Measurements from ENCODE around the gene EEF1G. TPM values are rescaled to one million over a fixed set of nuclear protein-coding genes. Genes with fewer than 3 reads are reported as not detected.

EEF1G gene
- polyA plus RNA-seq, 2 of the 4 experiments (the other 2 are of a cell fraction): 1,570 to 1,728 TPM

DNA sequence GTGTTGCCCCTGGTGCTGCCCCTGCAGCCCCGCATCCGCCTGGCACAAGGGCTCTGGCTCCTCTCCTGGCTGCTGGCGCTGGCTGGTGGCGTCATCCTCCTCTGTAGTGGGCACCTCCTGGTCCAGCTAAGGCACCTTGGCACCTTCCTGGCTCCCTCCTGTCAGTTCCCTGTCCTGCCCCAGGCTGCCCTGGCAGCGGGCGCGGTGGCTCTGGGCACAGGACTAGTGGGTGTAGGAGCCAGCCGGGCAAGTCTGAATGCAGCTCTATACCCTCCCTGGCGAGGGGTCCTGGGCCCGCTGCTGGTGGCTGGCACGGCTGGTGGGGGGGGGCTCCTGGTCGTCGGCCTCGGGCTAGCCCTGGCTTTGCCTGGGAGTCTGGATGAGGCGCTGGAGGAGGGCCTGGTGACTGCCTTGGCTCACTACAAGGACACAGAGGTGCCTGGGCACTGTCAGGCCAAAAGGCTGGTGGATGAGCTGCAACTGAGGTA lies 39.6 kb upstream of the EEF1G start:
- FAIRE-seq: no peak
- TF ChIP-seq NFE2L2 (conservative IDR thresholded peaks at IDR 0.05; ENCODE audit: low read length): no peak
- no peak for TF ChIP-seq MAZ (IDR thresholded peaks at IDR 0.05; ENCODE audit: borderline replicate concordance, low read depth, low read length)
- TF ChIP-seq, protein P1, sequence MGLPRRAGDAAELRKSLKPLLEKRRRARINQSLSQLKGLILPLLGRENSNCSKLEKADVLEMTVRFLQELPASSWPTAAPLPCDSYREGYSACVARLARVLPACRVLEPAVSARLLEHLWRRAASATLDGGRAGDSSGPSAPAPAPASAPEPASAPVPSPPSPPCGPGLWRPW (IDR thresholded peaks at IDR 0.05): no peak
- no peak for TF ChIP-seq ZC3H11A (IDR thresholded peaks at IDR 0.05)
- TF ChIP-seq, protein P2, sequence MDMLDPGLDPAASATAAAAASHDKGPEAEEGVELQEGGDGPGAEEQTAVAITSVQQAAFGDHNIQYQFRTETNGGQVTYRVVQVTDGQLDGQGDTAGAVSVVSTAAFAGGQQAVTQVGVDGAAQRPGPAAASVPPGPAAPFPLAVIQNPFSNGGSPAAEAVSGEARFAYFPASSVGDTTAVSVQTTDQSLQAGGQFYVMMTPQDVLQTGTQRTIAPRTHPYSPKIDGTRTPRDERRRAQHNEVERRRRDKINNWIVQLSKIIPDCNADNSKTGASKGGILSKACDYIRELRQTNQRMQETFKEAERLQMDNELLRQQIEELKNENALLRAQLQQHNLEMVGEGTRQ (IDR thresholded peaks at IDR 0.05): no peak
- TF ChIP-seq, protein P3, sequence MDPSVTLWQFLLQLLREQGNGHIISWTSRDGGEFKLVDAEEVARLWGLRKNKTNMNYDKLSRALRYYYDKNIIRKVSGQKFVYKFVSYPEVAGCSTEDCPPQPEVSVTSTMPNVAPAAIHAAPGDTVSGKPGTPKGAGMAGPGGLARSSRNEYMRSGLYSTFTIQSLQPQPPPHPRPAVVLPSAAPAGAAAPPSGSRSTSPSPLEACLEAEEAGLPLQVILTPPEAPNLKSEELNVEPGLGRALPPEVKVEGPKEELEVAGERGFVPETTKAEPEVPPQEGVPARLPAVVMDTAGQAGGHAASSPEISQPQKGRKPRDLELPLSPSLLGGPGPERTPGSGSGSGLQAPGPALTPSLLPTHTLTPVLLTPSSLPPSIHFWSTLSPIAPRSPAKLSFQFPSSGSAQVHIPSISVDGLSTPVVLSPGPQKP (IDR thresholded peaks at IDR 0.05; ENCODE audit: low read depth, low read length): no peak
- TF ChIP-seq, protein P4, sequence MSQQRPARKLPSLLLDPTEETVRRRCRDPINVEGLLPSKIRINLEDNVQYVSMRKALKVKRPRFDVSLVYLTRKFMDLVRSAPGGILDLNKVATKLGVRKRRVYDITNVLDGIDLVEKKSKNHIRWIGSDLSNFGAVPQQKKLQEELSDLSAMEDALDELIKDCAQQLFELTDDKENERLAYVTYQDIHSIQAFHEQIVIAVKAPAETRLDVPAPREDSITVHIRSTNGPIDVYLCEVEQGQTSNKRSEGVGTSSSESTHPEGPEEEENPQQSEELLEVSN (IDR thresholded peaks at IDR 0.05; ENCODE audit: borderline replicate concordance, low read depth): no peak
- no peak for TF ChIP-seq HOXB13 (CRISPR knock-in tag; IDR thresholded peaks at IDR 0.05; ENCODE audit: low read depth)
- no peak for TF ChIP-seq RFX5 (IDR thresholded peaks at IDR 0.05)
- no peak for TF ChIP-seq FOSB (CRISPR knock-in tag; IDR thresholded peaks at IDR 0.05)
- TF ChIP-seq CHD4 (IDR thresholded peaks at IDR 0.05; ENCODE audit: borderline replicate concordance): no peak
- TF ChIP-seq EHMT2 (IDR thresholded peaks at IDR 0.05; ENCODE audit: low read depth): no peak
- no peak for TF ChIP-seq RAD21 (conservative IDR thresholded peaks at IDR 0.05 in 1 of 2, IDR thresholded peaks at IDR 0.05 in 1 of 2)
- TF ChIP-seq, protein P5, sequence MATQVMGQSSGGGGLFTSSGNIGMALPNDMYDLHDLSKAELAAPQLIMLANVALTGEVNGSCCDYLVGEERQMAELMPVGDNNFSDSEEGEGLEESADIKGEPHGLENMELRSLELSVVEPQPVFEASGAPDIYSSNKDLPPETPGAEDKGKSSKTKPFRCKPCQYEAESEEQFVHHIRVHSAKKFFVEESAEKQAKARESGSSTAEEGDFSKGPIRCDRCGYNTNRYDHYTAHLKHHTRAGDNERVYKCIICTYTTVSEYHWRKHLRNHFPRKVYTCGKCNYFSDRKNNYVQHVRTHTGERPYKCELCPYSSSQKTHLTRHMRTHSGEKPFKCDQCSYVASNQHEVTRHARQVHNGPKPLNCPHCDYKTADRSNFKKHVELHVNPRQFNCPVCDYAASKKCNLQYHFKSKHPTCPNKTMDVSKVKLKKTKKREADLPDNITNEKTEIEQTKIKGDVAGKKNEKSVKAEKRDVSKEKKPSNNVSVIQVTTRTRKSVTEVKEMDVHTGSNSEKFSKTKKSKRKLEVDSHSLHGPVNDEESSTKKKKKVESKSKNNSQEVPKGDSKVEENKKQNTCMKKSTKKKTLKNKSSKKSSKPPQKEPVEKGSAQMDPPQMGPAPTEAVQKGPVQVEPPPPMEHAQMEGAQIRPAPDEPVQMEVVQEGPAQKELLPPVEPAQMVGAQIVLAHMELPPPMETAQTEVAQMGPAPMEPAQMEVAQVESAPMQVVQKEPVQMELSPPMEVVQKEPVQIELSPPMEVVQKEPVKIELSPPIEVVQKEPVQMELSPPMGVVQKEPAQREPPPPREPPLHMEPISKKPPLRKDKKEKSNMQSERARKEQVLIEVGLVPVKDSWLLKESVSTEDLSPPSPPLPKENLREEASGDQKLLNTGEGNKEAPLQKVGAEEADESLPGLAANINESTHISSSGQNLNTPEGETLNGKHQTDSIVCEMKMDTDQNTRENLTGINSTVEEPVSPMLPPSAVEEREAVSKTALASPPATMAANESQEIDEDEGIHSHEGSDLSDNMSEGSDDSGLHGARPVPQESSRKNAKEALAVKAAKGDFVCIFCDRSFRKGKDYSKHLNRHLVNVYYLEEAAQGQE (IDR thresholded peaks at IDR 0.05): no peak
- H3K4me2 ChIP-seq: peak overlapping the region; percentile 81
- 80% methylated on average over 6 of the region's 15 CpGs for WGBS (ENCODE audit: missing lambda C conversion rate)
- H3K27ac ChIP-seq: peak overlapping the region; percentile 80 to 98
- no peak overlapping the region; the same call in 2 of the 3 replicates for H3K4me3 ChIP-seq
- ChIA-PET POLR2A (interaction anchor here (1.4 to 3.7 kb wide), 3 partner anchors 8 to 52 kb away, joined by 5 to 27 read pairs (median 12); partner anchors contain the start of genes B3GAT3, C11orf98, CSKMT and TUT1), CTCF (interaction anchor here (1.1 to 4.1 kb wide), 8 partner anchors 9 to 193 kb away, joined by 3 to 48 read pairs (median 14); partner anchors contain the start of genes B3GAT3, C11orf98, CSKMT and MTA2)
- DNase-seq (ENCODE audit: low read depth in 1 of 2, low spot score in 1 of 2): no peak
- H3K4me1 ChIP-seq: peaks cover 29% of the 10 kb centered on the region
- ATAC-seq: peak; percentile 5 to 37; a peak in 4 of 6 replicates
- H3K9me3 ChIP-seq: no peaks in the 10 kb centered on the region

DNA sequence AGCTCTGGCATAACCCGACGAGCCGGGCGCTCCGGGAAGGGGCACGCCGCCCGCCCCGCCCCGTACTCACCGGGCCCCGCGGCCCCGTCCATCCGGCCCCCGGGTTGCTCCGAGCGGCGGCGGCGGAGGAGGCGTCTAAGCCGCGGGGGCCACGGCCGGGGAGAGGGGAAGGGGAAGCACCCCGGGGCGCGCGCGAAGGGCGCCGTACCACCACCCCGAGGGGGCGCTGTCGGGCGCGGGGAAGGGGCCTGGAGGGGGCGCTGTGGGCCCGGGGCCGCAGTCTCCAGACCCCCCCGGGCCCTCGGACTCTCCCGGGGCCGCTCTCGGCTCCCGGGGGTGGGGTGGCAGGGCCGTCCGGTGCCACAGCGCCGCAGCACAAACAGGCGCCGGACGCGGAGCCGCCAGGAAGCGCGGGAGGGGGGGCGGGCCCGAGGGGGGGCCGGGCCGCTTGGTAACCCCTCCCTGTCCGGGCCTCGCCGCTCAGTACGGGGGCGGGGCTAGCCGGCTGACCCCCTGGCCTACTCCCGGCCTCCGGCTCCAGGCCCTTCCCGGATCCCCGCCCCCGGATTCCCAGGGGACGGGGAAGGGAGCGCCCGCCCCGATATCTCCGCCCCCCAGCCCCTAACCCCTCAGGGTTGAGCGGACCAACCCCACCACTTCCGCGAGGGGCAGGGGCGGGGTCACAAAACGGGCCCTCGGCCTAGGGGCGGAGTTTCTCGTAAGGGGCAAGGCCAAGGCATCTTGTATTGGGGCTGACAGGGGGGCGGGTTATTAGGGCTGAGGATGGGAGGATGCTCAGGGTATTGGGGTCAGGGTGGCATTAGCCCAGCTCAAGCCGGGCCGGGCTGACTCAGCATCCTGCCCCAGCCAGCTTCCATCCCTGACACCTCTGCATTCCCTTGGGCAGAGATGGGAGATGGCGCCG lies 38.9 kb upstream of the EEF1G start, which contains the start of the genes EML3 and ROM1:
Gene EML3 (minus strand): TSS at position 410 of the 925 bp plus-strand sequence. CDS start 318 bp downstream, at position 92.
Gene ROM1 (plus strand): TSS at position 892 of the 925 bp plus-strand sequence. CDS start 25 bp downstream, at position 917.
- ChIA-PET POLR2A (interaction anchor here (1.2 to 3.7 kb wide), 5 partner anchors 9 to 55 kb away, joined by 5 to 27 read pairs (median 5); partner anchors contain the start of genes B3GAT3, C11orf98, CSKMT and MTA2), CTCF (interaction anchor here (0.7 to 4.1 kb wide), 36 partner anchors 10 to 218 kb away, joined by 3 to 48 read pairs (median 4); partner anchors contain the start of genes B3GAT3, C11orf98, CSKMT and GANAB)
- H3K4me1 ChIP-seq: peaks cover 29% of the 10 kb centered on the region
- peak within 1 kb of the TSS; percentile 80 to 98 for H3K27ac ChIP-seq
- H3K4me3 ChIP-seq: peak within 1 kb of the TSS; percentile 61
- FAIRE-seq: no peak
- DNase-seq (ENCODE audit: low read depth in 1 of 2, low spot score in 1 of 2): peak; percentile 88
- 18% methylated on average over 11 of the region's 91 CpGs for WGBS (ENCODE audit: missing lambda C conversion rate)
- ATAC-seq: peak; percentile 65 to 82
- H3K9me3 ChIP-seq: no peaks in the 10 kb centered on the region
- H3K4me2 ChIP-seq: peak within 1 kb of the TSS; percentile 81
- TF ChIP-seq TP53 (CRISPR knock-in tag; IDR thresholded peaks at IDR 0.05): no peak
- no peak for TF ChIP-seq ESRRA (IDR thresholded peaks at IDR 0.05; ENCODE audit: borderline replicate concordance, low read length)
- TF ChIP-seq, protein P6, sequence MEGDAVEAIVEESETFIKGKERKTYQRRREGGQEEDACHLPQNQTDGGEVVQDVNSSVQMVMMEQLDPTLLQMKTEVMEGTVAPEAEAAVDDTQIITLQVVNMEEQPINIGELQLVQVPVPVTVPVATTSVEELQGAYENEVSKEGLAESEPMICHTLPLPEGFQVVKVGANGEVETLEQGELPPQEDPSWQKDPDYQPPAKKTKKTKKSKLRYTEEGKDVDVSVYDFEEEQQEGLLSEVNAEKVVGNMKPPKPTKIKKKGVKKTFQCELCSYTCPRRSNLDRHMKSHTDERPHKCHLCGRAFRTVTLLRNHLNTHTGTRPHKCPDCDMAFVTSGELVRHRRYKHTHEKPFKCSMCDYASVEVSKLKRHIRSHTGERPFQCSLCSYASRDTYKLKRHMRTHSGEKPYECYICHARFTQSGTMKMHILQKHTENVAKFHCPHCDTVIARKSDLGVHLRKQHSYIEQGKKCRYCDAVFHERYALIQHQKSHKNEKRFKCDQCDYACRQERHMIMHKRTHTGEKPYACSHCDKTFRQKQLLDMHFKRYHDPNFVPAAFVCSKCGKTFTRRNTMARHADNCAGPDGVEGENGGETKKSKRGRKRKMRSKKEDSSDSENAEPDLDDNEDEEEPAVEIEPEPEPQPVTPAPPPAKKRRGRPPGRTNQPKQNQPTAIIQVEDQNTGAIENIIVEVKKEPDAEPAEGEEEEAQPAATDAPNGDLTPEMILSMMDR (IDR thresholded peaks at IDR 0.05): peak; percentile 100
- peak; percentile 56 to 70; a peak in 3 of 5 replicates for TF ChIP-seq JUN (IDR thresholded peaks at IDR 0.05)
- TF ChIP-seq, protein P7, sequence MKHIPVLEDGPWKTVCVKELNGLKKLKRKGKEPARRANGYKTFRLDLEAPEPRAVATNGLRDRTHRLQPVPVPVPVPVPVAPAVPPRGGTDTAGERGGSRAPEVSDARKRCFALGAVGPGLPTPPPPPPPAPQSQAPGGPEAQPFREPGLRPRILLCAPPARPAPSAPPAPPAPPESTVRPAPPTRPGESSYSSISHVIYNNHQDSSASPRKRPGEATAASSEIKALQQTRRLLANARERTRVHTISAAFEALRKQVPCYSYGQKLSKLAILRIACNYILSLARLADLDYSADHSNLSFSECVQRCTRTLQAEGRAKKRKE (CRISPR knock-in tag; IDR thresholded peaks at IDR 0.05; ENCODE audit: low read depth): no peak
- no peak for TF ChIP-seq NFE2L2 (conservative IDR thresholded peaks at IDR 0.05; ENCODE audit: low read length)
- no peak for TF ChIP-seq FOSL2 (IDR thresholded peaks at IDR 0.05)
- TF ChIP-seq FOSL2 (CRISPR knock-in tag; IDR thresholded peaks at IDR 0.05): no peak
- TF ChIP-seq, protein P4 (IDR thresholded peaks at IDR 0.05; ENCODE audit: borderline replicate concordance, low read depth): no peak

Data from A549 (cell line).